HG02588 (cell line): ENCODE data around the gene CD48.

Experiments used
- ATAC-seq: cut with Tn5 transposase; IDR thresholded peaks from one replicate; pipeline ENCODE4 v1.9.1; 2021; ENCODE audit warnings: mild to moderate bottlenecking, moderate library complexity; ENCODE audit not compliant: unreplicated experiment

Gene CD48

GRCh38 chr1:160711602-160712311 lies at the start of gene CD48:
Gene CD48, minus strand, starts transcription at chr1:160711822. Its CDS starts 59 bp downstream, at chr1:160711763.
- ATAC-seq = no peak

- no peak for ATAC-seq
Observed at GRCh38 chr1:160761046-160761445, 49.4 kb upstream of the CD48 start.

DNA sequence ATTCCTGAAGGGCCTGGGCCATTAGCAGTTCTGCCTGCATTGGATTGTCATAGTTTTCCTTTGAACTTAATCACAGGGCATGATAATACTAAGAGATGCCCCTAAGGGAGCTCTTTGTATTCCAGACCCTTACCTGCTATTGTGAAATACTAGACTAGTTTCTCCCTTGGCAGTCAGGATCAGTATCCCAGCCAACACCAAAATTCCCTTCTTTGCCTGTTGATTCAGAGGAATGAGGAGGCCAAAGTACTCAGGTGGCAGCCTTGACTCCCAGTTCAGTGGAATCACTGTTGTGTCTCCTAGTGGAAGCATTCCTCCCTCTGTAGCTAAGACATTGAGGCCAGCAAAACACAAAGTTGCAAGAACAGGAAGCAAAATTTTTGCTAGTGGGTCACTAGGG lies 48.1 kb upstream of the CD48 start:
- no peak for ATAC-seq

DNA sequence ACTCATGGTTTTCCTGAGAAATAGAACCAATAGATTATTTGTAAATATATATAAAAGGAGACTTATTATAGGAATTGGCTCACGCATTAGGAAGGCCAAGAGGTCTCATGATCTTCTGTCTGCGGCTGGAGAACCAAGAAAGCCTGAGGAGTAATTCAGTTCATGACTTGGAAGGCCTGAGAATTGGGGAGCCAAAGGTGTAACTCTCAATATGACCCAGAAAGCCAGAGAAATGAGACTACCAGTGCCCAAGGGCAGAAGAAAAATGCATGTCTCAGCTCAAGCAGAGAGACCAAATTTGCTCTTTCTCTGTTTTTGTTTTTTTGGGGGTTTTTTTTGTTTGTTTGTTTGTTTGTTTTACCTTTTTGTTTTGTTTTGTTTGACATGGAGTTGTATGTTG lies 46.9 kb upstream of the CD48 start:
- no peak for ATAC-seq

- ATAC-seq = no peak
Observed at GRCh38 chr1:160756849-160757201, 45.2 kb upstream of the CD48 start.

DNA sequence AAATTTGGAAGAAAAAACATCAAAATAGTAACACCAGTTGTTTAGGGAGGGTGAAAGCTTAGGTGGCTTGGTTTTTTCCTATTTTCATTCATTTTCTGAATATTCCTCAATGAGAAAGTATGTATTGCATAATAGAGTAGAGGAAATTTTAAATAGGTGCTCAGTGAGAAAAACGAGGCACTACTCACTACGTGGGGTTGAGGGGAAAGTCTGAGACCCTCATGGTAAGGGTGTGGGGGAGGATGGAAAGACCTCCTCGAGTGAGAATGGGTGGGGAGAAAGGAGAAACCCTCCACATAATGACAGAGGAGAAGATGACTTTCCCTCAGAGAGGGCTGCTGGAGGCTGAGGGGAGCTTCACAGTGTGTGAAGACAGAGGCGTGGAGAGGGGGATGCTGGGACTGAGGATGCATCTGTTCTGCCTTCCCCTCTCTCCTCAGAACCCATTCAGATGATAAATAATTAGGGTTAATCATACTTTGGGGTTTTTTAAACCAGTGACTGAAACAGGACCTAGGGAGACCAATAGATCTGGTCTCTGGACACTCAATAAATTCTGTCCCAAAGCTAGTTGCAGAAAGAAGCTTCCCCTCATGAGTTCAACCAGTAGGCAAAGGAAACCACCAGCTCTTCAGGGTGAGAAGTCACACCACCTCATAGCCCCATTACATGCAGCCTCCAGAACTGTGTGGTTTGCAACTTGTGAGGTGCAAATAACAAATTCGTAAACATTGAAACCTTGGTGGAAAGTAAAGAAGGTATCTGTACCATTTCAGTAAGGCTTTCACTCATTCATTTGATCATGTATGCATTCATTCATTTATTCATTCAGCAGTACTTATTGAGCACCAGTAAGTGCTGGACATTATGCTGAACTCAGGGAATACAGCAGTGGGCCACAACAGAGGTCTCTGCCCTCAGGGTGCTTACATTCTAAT lies 44.6 kb upstream of the CD48 start:
- ATAC-seq = no peak

GRCh38 chr1:160755461-160755860 lies 43.8 kb upstream of the CD48 start:
- no peak for ATAC-seq

GRCh38 chr1:160753594-160753993 lies 42.0 kb upstream of the CD48 start:
- ATAC-seq = no peak

- no peak for ATAC-seq
Observed at GRCh38 chr1:160752924-160753323, 41.3 kb upstream of the CD48 start.

GRCh38 chr1:160752406-160752805 lies 40.8 kb upstream of the CD48 start:
- ATAC-seq = no peak

GRCh38 chr1:160750608-160751007 lies 39.0 kb upstream of the CD48 start:
- ATAC-seq = no peak

GRCh38 chr1:160748878-160749269 lies 37.3 kb upstream of the CD48 start:
- no peak for ATAC-seq

GRCh38 chr1:160748181-160748877 lies 36.7 kb upstream of the CD48 start:
- ATAC-seq = no peak

DNA sequence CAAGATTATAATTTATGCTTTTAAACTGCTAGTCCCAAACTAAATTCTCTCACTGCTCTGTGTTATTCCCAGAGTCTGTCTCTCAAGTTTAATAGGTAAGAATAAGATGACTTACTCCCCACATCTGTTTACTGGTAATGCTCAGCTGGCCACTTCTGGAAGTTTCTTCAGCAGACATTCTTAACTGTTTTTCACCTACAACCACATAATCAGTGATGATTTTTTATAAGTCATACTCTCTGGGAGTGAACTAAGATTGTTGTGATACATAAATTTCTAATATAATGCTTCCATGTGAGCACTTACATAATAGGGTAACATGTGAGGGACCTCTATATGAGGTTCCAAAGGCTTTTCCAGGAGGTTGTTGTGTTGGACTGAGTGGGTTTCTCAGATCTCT lies 36.1 kb upstream of the CD48 start:
- ATAC-seq = no peak

- no peak for ATAC-seq
Observed at GRCh38 chr1:160746836-160747500, 35.3 kb upstream of the CD48 start.

GRCh38 chr1:160745551-160745950 lies 33.9 kb upstream of the CD48 start:
- no peak for ATAC-seq

GRCh38 chr1:160744852-160745520 lies 33.4 kb upstream of the CD48 start:
- no peak for ATAC-seq

DNA sequence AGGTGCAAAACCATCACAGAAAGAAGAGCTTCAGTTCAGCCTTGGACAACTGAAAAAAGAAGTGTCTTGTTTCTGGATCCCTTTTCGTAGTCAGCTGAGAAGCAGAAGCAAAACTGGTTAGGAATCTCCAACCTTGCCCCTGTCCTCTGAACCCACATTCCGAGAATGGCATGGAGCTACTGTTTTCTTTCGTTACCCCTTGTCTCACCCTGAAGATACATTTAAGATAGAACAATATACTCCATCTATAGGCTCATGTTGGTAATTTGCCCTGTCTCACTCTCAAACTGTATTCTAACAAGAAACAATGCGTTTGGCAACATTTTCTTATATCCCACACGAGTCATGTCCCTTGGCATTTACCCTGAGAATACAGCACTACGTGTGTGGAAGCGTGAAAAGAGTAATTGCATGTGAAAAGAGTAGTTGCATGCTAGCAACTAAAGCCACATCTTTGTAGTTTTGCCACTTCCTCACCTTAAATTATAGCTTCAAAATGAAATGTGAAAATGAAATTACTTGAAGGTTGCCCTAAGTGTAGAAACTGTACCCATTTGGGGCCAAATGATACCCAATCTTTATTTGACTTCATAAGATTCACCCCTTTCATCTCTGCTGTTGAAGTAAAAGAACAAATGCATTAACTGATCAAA lies 32.7 kb upstream of the CD48 start:
- no peak for ATAC-seq

- no peak for ATAC-seq
Observed at GRCh38 chr1:160743266-160743665, 31.6 kb upstream of the CD48 start.
